SK-N-MC (cell line): ENCODE measurements around the gene LCE2A.

ENCODE experiments used
- EZH2 ChIP-seq: fragments of 200-600 bp; sonication (generic); IDR thresholded peaks from one replicate; pipeline ENCODE4 v1.6.1; 2017; ENCODE audit warnings: antibody characterized with exemption
- POLR2AphosphoS5 ChIP-seq: IDR thresholded peaks from 2 replicates; pipeline ENCODE4 v1.6.1; 2012; ENCODE audit warnings: mild to moderate bottlenecking, low read depth, low read length, borderline replicate concordance

DNA sequence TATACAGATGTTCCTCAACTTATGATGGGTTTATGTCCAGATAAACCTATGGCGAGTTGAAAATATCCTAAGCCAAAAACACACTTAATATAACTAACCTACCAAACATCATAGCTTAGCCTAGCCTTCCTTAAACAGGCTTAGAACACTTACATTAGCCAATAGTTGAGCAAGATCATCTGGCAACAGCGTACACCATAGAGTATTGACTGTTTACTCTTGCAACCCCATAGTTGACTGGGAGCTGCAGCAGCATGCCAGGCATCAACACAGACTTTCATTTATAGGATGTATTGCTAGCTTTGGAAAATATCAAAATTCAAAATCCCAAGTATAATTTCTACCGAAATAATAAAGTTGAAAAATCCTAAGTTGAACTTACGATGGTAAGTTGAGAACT lies 40.5 kb upstream of the LCE2A start:
- no peak for TF ChIP-seq EZH2
- no peak for TF ChIP-seq POLR2AphosphoS5
